Parathyroid adenoma (tissue), 2 donors: Measurements from ENCODE around the gene LRP4.

Experiments
- H2AFZ ChIP-seq: fragments of 300-600 bp; sonication (generic); one replicate; pipeline ENCODE4 v1.7.0; 2017; ENCODE audit warnings: antibody characterized with exemption, mild to moderate bottlenecking
- H3K27ac ChIP-seq: fragments of 300-600 bp; sonication (generic); one replicate; pipeline ENCODE4 v1.7.0; 2017
- H3K27me3 ChIP-seq: fragments of 300-600 bp; sonication (generic); one replicate; pipeline ENCODE4 v1.7.0; 2017; ENCODE audit warnings: low read length; ENCODE audit not compliant: control insufficient read depth, insufficient read depth
- H3K36me3 ChIP-seq: fragments of 300-600 bp; sonication (generic); one replicate; pipeline ENCODE4 v1.7.0; 2017; ENCODE audit warnings: low read length; ENCODE audit not compliant: control insufficient read depth, insufficient read depth
- H3K4me1 ChIP-seq: fragments of 300-600 bp; sonication (generic); one replicate; pipeline ENCODE4 v1.7.0; 2017; ENCODE audit warnings: control low read depth
- H3K4me2 ChIP-seq: fragments of 300-600 bp; sonication (generic); one replicate; pipeline ENCODE4 v1.7.0; 2017; ENCODE audit warnings: low read length
- H3K4me3 ChIP-seq: fragments of 300-600 bp; sonication (generic); one replicate; pipeline ENCODE4 v1.7.0; 2017; ENCODE audit warnings: low read depth, low read length
- H3K79me2 ChIP-seq: fragments of 300-600 bp; sonication (generic); one replicate; pipeline ENCODE4 v1.7.0; 2017; ENCODE audit warnings: control low read depth
- H3K9ac ChIP-seq: fragments of 300-600 bp; sonication (generic); one replicate; pipeline ENCODE4 v1.7.0; 2017; ENCODE audit warnings: mild to moderate bottlenecking
- H3K9me3 ChIP-seq: fragments of 300-600 bp; sonication (generic); one replicate; pipeline ENCODE4 v1.7.0; 2017; ENCODE audit warnings: low read length; ENCODE audit not compliant: control insufficient read depth
- TF ChIP-seq, protein P1 (sequence below): fragments of 300-600 bp; sonication (generic); IDR thresholded peaks from one replicate; pipeline ENCODE4 v1.7.0; 2017; ENCODE audit warnings: antibody characterized with exemption, mild to moderate bottlenecking
- donor health status: primary hyperparathyroidism.

The LRP4 gene

DNA sequence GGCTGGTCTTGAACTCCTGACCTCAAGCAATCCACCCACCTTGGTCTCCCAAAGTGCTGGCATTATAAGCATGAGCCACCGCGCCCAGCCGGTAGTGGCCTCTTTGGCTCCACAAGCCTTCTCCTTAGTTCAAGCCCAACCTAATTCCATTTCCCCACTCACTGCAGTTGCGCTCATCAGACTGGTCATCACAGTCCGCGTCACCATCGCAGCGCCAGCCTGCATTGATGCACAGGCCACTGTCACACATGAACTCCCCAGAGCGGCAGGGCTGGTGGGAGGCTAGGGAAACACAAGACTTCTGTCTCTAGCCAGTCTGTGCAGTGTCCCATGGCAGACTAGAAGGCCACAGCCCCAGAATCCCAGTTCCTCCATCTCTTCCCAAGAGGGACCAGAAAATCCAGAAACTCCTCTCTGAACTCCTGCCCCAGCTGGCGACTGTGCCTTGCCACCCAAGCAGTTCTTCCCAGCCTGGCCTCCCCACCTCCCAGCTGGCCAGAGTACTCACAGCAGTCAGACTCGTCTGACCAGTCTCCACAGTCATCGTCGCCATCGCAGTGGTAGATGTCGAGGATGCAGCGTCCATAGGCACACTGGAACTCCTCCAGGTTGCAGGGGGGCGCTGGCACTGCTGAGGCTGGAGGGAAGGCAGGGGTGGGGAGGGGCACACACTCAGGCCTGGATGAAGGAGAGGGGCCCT is 19.8 kb downstream of the LRP4 start:
- Histone ChIP-seq H3K9ac (no peak overlapping the region), H3K4me1 (no peaks in the 10 kb centered on the region), H3K4me2 (no peak overlapping the region), H3K4me3 (no peak overlapping the region), H3K27ac (no peak overlapping the region), H3K27me3 (no peaks in the 10 kb centered on the region), H2AFZ (no peak overlapping the region), H3K9me3 (no peaks in the 10 kb centered on the region), H3K79me2 (peaks cover 5% of the 10 kb centered on the region), H3K36me3 (no peaks in the 10 kb centered on the region)
- TF ChIP-seq, protein P1, sequence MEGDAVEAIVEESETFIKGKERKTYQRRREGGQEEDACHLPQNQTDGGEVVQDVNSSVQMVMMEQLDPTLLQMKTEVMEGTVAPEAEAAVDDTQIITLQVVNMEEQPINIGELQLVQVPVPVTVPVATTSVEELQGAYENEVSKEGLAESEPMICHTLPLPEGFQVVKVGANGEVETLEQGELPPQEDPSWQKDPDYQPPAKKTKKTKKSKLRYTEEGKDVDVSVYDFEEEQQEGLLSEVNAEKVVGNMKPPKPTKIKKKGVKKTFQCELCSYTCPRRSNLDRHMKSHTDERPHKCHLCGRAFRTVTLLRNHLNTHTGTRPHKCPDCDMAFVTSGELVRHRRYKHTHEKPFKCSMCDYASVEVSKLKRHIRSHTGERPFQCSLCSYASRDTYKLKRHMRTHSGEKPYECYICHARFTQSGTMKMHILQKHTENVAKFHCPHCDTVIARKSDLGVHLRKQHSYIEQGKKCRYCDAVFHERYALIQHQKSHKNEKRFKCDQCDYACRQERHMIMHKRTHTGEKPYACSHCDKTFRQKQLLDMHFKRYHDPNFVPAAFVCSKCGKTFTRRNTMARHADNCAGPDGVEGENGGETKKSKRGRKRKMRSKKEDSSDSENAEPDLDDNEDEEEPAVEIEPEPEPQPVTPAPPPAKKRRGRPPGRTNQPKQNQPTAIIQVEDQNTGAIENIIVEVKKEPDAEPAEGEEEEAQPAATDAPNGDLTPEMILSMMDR, result no peak

DNA sequence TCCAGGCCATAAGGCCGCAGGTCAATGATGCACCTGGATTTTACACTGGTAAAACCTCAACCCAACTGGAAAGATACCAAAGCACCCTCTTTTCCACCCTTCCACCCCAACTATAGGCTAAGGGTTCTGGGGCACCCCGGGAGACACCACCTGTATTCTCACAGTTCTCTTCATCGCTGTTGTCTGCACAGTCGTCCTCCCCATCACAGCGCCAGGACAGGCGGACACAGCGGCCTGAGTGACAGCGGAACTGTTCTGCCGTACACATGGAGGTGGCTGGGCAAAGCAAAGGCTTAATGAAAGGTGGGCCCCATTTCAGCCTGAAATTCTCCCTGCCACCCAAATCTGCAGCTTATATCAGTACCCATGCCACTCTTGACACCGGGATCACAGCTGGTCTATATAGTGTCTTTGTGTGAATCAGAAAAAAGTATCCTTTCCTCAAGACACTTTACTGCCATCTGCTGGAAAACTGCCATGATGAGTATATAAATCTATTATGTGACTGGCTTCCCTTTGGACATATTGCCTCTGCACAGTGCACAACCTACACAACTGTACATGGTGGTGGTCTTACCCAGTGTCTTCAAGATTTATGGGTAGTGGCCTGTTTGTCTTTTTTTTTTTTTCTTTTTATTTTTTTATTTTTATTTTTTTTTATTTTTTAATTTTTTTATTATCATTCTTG is 21.5 kb downstream of the LRP4 start:
- no peaks in the 10 kb centered on the region for H3K4me1 ChIP-seq
- H3K79me2 ChIP-seq, result no peaks in the 10 kb centered on the region
- H3K36me3 ChIP-seq, result no peaks in the 10 kb centered on the region
- H3K4me3 ChIP-seq, result no peak overlapping the region
- TF ChIP-seq, protein P1, result no peak
- H3K27me3 ChIP-seq, result no peaks in the 10 kb centered on the region
- H3K9ac ChIP-seq, result no peak overlapping the region
- H2AFZ ChIP-seq, result no peak overlapping the region
- no peaks in the 10 kb centered on the region for H3K9me3 ChIP-seq
- H3K27ac ChIP-seq, result no peak overlapping the region
- H3K4me2 ChIP-seq, result no peak overlapping the region

DNA sequence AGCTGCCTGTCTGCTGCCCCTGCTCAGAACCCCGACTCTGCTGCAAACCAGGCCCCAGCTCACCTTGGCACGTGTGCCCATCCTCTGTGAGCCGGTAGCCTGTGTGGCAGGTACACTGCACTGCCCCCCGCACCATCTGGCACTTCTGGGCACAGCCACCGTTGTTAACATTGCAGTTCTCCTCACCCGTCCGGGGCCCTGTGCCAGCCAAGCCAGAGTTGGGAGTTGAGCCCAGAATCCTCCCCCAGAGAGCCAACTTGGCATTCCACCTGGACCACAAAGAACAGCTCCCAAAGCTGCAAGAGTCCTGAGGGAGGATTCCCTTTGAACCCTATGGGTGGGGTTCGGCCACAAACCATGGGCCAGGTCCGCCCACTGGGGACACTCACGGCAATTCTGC is 22.5 kb downstream of the LRP4 start:
- H3K79me2 ChIP-seq, result no peaks in the 10 kb centered on the region
- no peak overlapping the region for H3K4me3 ChIP-seq
- H2AFZ ChIP-seq, result no peak overlapping the region
- no peak overlapping the region for H3K27ac ChIP-seq
- no peaks in the 10 kb centered on the region for H3K36me3 ChIP-seq
- no peak overlapping the region for H3K4me2 ChIP-seq
- H3K9me3 ChIP-seq, result no peaks in the 10 kb centered on the region
- H3K4me1 ChIP-seq, result no peaks in the 10 kb centered on the region
- TF ChIP-seq, protein P1, result no peak
- H3K9ac ChIP-seq, result no peak overlapping the region
- no peaks in the 10 kb centered on the region for H3K27me3 ChIP-seq

DNA sequence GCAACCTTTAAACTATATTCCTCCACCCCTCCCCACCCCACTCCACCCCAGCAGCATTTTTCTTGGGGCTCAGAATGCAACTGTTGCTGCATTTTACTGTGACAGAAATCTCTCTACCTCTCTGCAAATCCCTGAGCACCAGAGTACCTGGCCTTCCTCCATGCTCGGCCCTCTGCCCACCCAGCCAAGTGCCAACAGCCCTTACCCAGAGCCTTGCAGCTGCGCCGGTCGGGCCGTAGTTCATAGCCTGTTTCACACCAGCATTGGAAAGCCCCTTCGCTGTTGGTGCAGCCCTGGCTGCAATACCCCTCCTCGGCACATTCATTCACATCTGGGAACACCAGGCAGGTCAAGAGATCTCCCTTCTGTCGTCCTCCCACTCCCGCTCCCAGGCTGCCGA is 23.4 kb downstream of the LRP4 start:
- Histone ChIP-seq H3K4me3 (no peak overlapping the region), H2AFZ (no peak overlapping the region), H3K4me1 (no peaks in the 10 kb centered on the region), H3K27me3 (no peaks in the 10 kb centered on the region), H3K79me2 (no peaks in the 10 kb centered on the region), H3K9me3 (no peaks in the 10 kb centered on the region), H3K36me3 (no peaks in the 10 kb centered on the region), H3K9ac (no peak overlapping the region), H3K27ac (no peak overlapping the region), H3K4me2 (no peak overlapping the region)
- TF ChIP-seq, protein P1, result no peak
